HEK293 (cell line): ENCODE results near the gene ISCU.

Source experiments
- ZBTB17 ChIP-seq: fragments of 450-650 bp; formaldehyde crosslinking; IDR thresholded peaks from 2 replicates; pipeline ENCODE4 v1.5.1; 2016; ENCODE audit warnings: missing biosample characterization, missing genetic modification characterization
- TF ChIP-seq, protein P1 (sequence below): fragments of 450-650 bp; formaldehyde crosslinking; IDR thresholded peaks from 2 replicates; pipeline ENCODE4 v1.5.1; 2016; ENCODE audit warnings: missing biosample characterization, missing genetic modification characterization

DNA sequence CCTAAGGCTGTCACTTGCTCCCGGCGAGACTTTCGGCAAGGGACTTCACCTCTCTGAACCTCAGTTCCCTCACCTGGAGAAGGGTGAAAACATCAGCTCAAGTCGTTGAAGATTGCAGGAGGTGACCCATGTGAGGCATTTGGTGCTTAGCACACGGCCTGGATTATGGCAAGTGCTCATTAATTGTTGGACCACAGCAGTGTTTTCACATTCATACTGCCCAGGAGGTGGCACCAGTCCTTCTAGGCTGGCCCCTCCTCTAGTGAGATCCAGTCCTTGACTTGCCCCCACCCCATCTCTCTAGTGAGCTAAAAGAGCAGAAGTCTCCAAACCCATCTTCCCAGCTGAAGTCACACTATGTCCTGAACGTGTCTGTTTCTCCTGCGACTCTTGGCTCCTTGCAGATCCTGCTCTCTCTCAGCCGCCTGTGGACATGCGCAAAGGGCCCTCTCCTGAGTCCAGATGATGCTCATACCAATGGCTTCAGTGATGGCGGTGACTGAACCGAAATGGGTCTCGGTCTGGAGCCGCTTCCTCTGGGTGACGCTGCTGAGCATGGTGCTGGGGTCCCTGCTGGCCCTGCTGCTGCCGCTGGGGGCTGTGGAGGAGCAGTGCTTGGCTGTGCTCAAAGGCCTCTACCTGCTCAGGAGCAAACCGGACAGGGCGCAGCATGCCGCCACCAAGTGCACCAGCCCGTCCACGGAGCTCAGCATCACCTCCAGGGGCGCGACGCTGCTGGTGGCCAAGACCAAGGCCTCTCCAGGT lies 45.7 kb upstream of the ISCU start:
- TF ChIP-seq, protein P1, sequence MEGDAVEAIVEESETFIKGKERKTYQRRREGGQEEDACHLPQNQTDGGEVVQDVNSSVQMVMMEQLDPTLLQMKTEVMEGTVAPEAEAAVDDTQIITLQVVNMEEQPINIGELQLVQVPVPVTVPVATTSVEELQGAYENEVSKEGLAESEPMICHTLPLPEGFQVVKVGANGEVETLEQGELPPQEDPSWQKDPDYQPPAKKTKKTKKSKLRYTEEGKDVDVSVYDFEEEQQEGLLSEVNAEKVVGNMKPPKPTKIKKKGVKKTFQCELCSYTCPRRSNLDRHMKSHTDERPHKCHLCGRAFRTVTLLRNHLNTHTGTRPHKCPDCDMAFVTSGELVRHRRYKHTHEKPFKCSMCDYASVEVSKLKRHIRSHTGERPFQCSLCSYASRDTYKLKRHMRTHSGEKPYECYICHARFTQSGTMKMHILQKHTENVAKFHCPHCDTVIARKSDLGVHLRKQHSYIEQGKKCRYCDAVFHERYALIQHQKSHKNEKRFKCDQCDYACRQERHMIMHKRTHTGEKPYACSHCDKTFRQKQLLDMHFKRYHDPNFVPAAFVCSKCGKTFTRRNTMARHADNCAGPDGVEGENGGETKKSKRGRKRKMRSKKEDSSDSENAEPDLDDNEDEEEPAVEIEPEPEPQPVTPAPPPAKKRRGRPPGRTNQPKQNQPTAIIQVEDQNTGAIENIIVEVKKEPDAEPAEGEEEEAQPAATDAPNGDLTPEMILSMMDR (tag by site-specific recombination), result no peak
- no peak for TF ChIP-seq ZBTB17 (tag by site-specific recombination)
